ENCODE results near the gene LRP1B. TPM values are rescaled to one million over a fixed set of nuclear protein-coding genes. Genes with fewer than 3 reads are reported as not detected.

The LRP1B gene
- total RNA-seq, 3 donors from 2014 or later: not detected

DNA sequence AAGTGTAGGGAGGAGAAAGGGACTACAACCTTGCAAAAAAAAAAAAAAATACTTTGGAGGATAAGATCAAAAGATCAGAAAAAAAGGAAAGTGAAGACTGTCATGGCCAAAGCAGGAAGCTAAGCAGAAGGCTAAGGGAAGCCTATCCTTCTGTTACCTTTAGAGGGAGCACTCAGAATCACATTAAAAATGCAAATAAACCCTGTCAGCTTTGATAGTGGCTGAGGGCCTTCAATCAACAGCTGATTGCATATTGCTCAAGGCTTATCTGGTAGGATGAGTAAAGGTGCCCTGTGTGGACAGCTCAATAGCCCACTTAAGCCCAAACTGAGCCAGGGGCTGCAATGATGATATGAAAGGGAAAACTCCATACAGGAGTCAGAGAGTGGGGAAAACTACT is 1021.2 kb downstream of the LRP1B start:
- Mint-ChIP-seq H3K36me3 (ENCODE audit: insufficient read depth) (no peaks in the 10 kb centered on the region), H3K9me3 (peaks cover 8% of the 10 kb centered on the region), H3K27me3 (ENCODE audit: low read depth) (no peaks in the 10 kb centered on the region), H3K4me3 (no peak overlapping the region), H3K4me1 (ENCODE audit: low read depth) (no peaks in the 10 kb centered on the region)
- no peak for ATAC-seq
- DNase-seq: no peak

DNA sequence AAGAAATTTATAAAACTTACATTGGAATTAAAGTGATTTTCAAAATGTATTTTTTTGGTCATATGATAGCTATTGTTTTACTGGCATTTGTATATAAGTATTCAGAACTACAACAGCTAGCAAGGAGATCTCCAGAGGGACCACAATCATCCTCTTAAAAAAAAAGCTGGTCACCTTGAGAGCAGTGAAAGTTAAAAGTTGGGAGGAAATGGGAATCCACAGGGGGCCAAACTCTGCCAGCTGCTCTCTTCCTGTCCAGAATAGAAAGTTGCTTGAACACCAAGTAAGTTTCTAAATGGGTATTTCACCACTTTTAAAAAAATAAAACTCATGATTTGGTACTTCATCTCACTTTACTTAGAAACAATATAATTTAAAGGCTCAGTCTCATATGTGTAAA is 1025.1 kb downstream of the LRP1B start:
- H3K36me3 Mint-ChIP-seq (ENCODE audit: insufficient read depth): no peaks in the 10 kb centered on the region
- H3K4me1 Mint-ChIP-seq (ENCODE audit: low read depth): no peaks in the 10 kb centered on the region
- no peak for DNase-seq
- peaks cover 9% of the 10 kb centered on the region for H3K9me3 Mint-ChIP-seq
- no peak for ATAC-seq
- no peaks in the 10 kb centered on the region for H3K27me3 Mint-ChIP-seq (ENCODE audit: low read depth)
- no peak overlapping the region for H3K4me3 Mint-ChIP-seq

GRCh38 chr2:141103216-141103615 is 1027.6 kb downstream of the LRP1B start:
- Mint-ChIP-seq H3K4me3 (no peak overlapping the region), H3K36me3 (ENCODE audit: insufficient read depth) (no peaks in the 10 kb centered on the region), H3K4me1 (ENCODE audit: low read depth) (no peaks in the 10 kb centered on the region), H3K9me3 (peaks cover 6% of the 10 kb centered on the region), H3K27me3 (ENCODE audit: low read depth) (no peaks in the 10 kb centered on the region)
- DNase-seq: no peak
- no peak for ATAC-seq

DNA sequence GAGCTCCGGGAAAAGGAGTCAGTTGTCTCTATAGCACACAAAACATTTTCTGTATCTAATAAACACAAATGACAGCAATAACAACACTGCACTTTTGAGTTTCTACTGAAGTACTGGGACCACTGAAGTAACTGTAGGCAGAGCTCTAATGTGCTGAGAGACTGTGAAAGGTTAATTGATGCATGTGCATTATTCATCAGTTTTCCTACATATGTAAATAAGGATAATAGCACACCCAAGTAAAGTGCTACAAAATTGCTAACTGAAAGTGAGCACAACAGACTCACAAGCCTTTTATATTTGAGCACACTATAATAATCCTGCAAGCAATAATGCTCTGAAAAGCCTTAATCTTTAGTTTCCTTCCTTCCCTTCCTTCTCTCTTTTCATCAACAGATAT is 1051.6 kb downstream of the LRP1B start:
- H3K4me3 Mint-ChIP-seq: no peak overlapping the region
- no peaks in the 10 kb centered on the region for H3K27me3 Mint-ChIP-seq (ENCODE audit: low read depth)
- no peak for ATAC-seq
- H3K4me1 Mint-ChIP-seq (ENCODE audit: low read depth): no peaks in the 10 kb centered on the region
- DNase-seq: no peak
- H3K36me3 Mint-ChIP-seq (ENCODE audit: insufficient read depth): no peaks in the 10 kb centered on the region
- H3K9me3 Mint-ChIP-seq: no peaks in the 10 kb centered on the region

DNA sequence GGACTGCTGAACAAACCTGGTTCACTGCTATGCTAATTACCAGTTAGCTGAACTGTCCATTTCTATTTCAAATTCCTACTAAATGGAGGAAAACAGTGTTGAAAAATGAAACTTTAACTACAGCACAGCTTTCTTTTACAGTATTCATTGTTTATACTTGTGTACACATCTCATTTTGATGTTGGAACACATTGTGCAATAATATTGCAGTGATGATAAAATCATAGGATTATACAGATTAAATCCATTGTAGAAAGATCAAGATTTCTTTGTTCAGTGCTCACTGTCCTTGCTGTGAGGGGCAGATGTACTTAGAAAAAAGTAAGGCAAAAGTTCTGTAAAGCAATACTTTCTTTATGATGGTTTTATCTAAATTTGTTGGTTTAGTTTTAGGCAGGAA is 1055.1 kb downstream of the LRP1B start:
- no peak for ATAC-seq
- Mint-ChIP-seq H3K9me3 (no peaks in the 10 kb centered on the region), H3K27me3 (ENCODE audit: low read depth) (no peaks in the 10 kb centered on the region), H3K4me3 (no peak overlapping the region), H3K36me3 (ENCODE audit: insufficient read depth) (no peaks in the 10 kb centered on the region), H3K4me1 (ENCODE audit: low read depth) (no peaks in the 10 kb centered on the region)
- no peak for DNase-seq

DNA sequence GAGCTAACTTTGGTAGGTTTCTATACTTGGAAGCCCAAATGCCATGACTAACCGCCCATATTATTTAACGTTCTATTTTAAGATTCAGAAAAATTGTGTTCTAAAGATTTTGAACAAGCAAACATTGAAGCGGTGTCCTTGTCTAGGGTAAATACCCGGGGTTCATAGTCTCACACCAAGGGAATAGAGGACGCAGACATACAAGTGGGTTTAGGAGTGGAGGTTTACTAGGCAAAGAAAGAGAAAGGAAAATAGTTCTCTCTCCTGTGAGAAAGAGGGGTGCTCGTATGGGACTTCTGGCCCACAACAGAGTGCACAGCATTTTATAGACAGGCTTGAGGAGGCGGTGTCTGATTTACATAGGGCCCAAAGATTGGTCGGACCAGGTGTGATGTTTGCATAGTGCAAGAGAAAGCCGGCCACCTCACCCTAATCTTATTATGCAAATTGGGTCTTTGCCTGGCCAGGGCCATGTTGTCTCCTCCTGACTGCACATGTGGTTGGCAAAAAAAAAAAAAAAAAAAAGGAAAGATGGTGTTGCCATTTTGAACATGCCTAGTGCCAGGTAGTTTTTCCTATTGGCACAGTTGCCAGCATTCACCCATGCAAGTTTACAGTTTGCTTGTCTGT is 1062.6 kb downstream of the LRP1B start:
- Mint-ChIP-seq H3K36me3 (ENCODE audit: insufficient read depth) (no peaks in the 10 kb centered on the region), H3K27me3 (ENCODE audit: low read depth) (no peaks in the 10 kb centered on the region), H3K4me1 (ENCODE audit: low read depth) (no peaks in the 10 kb centered on the region), H3K9me3 (peaks cover 7% of the 10 kb centered on the region), H3K4me3 (no peak overlapping the region)
- ATAC-seq: no peak
- DNase-seq: no peak

DNA sequence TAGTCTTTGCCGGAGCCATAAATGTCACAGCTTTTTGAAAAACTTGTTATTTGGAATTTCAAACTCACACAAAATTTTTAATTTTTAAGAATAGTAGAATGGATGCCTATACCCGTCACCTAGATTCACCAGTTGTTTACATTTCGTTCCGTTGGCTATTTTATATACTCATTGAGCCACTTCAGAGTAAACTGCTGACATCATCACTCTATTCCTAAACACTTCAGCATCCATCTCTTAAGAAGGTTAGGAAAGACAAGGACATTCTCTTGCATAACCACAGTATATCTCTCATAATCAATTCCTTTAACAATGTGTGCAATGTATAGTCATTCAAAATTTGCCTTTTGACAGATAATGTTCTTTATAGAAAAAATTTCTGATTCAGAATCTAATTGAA is 1065.8 kb downstream of the LRP1B start:
- no peak for ATAC-seq
- no peaks in the 10 kb centered on the region for H3K36me3 Mint-ChIP-seq (ENCODE audit: insufficient read depth)
- H3K27me3 Mint-ChIP-seq (ENCODE audit: low read depth): no peaks in the 10 kb centered on the region
- no peaks in the 10 kb centered on the region for H3K4me1 Mint-ChIP-seq (ENCODE audit: low read depth)
- no peak overlapping the region for H3K4me3 Mint-ChIP-seq
- DNase-seq: no peak
- peaks cover 7% of the 10 kb centered on the region for H3K9me3 Mint-ChIP-seq

DNA sequence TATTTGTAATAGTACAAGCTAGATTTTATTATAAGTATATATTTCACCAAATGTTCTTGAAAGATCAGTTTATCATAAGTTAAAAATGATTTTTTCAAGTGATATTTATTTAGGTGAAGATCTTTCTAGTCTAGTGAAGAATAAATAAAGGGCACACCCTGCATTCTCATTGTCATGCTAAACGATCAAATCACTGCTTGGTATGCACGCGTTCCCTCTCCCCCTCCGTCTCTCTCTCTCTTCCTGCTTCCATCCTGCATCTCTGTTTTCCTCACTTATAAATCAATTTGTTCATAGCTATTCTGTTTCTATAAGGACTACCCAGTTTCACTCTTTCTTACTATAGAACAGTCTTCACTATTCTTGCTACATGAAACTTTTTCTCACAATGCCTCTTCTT is 1067.4 kb downstream of the LRP1B start:
- ATAC-seq (no peak), DNase-seq (no peak)
- H3K4me3 Mint-ChIP-seq: no peak overlapping the region
- no peaks in the 10 kb centered on the region for H3K36me3 Mint-ChIP-seq (ENCODE audit: insufficient read depth)
- H3K9me3 Mint-ChIP-seq: peaks cover 7% of the 10 kb centered on the region
- H3K4me1 Mint-ChIP-seq (ENCODE audit: low read depth): no peaks in the 10 kb centered on the region
- no peaks in the 10 kb centered on the region for H3K27me3 Mint-ChIP-seq (ENCODE audit: low read depth)

DNA sequence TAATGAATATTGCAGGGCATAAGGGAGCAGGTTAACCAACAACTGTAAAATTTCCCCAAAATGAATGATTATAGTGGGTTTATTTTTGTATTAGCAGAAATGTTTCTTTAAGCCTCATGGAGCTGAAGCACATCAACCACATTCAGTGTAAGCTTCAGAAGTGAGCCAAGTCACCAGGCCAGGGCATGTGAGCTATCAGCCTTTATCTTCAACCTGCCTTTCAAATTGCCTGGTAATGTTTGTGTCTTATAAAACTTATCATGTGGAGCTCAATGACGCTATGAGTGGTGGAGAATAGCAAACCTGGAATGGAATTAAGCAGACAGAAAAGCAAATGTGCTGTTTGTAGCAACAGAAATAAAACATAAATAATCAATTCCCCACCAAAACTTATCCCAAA is 1068.4 kb downstream of the LRP1B start:
- H3K27me3 Mint-ChIP-seq (ENCODE audit: low read depth): no peaks in the 10 kb centered on the region
- H3K9me3 Mint-ChIP-seq: peaks cover 7% of the 10 kb centered on the region
- no peak overlapping the region for H3K4me3 Mint-ChIP-seq
- no peaks in the 10 kb centered on the region for H3K4me1 Mint-ChIP-seq (ENCODE audit: low read depth)
- no peaks in the 10 kb centered on the region for H3K36me3 Mint-ChIP-seq (ENCODE audit: insufficient read depth)
- no peak for DNase-seq
- ATAC-seq: no peak

DNA sequence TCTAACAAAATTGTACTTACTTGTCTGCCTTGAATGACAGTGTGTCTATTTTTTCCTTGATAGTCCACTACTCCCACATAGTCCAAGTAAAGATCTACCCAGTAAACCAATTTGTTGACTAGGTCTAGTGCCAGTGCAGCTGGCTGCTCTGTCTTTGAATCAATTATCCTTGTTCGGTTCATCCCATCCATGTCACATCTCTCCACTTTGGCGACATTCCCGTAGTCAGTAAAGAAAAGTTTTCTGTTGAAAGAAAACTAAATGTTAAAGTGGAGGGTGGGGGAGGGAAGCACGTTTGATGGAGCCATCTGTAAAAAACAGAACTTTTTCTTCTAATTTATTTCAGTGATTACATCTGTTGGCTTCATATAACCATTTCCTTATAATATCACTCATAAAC is 1068.8 kb downstream of the LRP1B start:
- H3K36me3 Mint-ChIP-seq (ENCODE audit: insufficient read depth): no peaks in the 10 kb centered on the region
- H3K27me3 Mint-ChIP-seq (ENCODE audit: low read depth): no peaks in the 10 kb centered on the region
- DNase-seq (no peak), ATAC-seq (no peak)
- no peak overlapping the region for H3K4me3 Mint-ChIP-seq
- H3K9me3 Mint-ChIP-seq: peaks cover 7% of the 10 kb centered on the region
- H3K4me1 Mint-ChIP-seq (ENCODE audit: low read depth): no peaks in the 10 kb centered on the region

- ATAC-seq: no peak
- Mint-ChIP-seq H3K4me3 (no peak overlapping the region), H3K27me3 (ENCODE audit: low read depth) (no peaks in the 10 kb centered on the region), H3K36me3 (ENCODE audit: insufficient read depth) (no peaks in the 10 kb centered on the region), H3K9me3 (peaks cover 2% of the 10 kb centered on the region), H3K4me1 (ENCODE audit: low read depth) (no peaks in the 10 kb centered on the region)
- DNase-seq: no peak
These were observed 1072.3 kb downstream of the LRP1B start for GRCh38 chr2:141058556-141058955.

GRCh38 chr2:141055531-141055930 is 1075.3 kb downstream of the LRP1B start:
- H3K36me3 Mint-ChIP-seq (ENCODE audit: insufficient read depth): no peaks in the 10 kb centered on the region
- H3K9me3 Mint-ChIP-seq: peaks cover 8% of the 10 kb centered on the region
- no peak overlapping the region for H3K4me3 Mint-ChIP-seq
- H3K27me3 Mint-ChIP-seq (ENCODE audit: low read depth): no peaks in the 10 kb centered on the region
- DNase-seq (no peak), ATAC-seq (no peak)
- no peaks in the 10 kb centered on the region for H3K4me1 Mint-ChIP-seq (ENCODE audit: low read depth)

GRCh38 chr2:141048951-141049350 is 1081.9 kb downstream of the LRP1B start:
- ATAC-seq (no peak), DNase-seq (no peak)
- H3K36me3 Mint-ChIP-seq (ENCODE audit: insufficient read depth): no peaks in the 10 kb centered on the region
- H3K27me3 Mint-ChIP-seq (ENCODE audit: low read depth): no peaks in the 10 kb centered on the region
- no peak overlapping the region for H3K4me3 Mint-ChIP-seq
- no peaks in the 10 kb centered on the region for H3K4me1 Mint-ChIP-seq (ENCODE audit: low read depth)
- H3K9me3 Mint-ChIP-seq: peaks cover 25% of the 10 kb centered on the region

- H3K4me3 Mint-ChIP-seq: no peak overlapping the region
- H3K36me3 Mint-ChIP-seq (ENCODE audit: insufficient read depth): no peaks in the 10 kb centered on the region
- H3K4me1 Mint-ChIP-seq (ENCODE audit: low read depth): no peaks in the 10 kb centered on the region
- no peak for DNase-seq
- ATAC-seq: no peak
- no peaks in the 10 kb centered on the region for H3K27me3 Mint-ChIP-seq (ENCODE audit: low read depth)
- H3K9me3 Mint-ChIP-seq: peaks cover 13% of the 10 kb centered on the region
These were observed 1089.5 kb downstream of the LRP1B start for GRCh38 chr2:141041281-141041680.

GRCh38 chr2:141038341-141038740 is 1092.5 kb downstream of the LRP1B start:
- H3K4me1 Mint-ChIP-seq (ENCODE audit: low read depth): no peaks in the 10 kb centered on the region

GRCh38 chr2:141037361-141037760 is 1093.5 kb downstream of the LRP1B start:
- Mint-ChIP-seq H3K36me3 (ENCODE audit: insufficient read depth) (no peaks in the 10 kb centered on the region), H3K4me1 (ENCODE audit: low read depth) (no peaks in the 10 kb centered on the region), H3K27me3 (ENCODE audit: low read depth) (no peaks in the 10 kb centered on the region), H3K9me3 (peaks cover 6% of the 10 kb centered on the region), H3K4me3 (no peak overlapping the region)
- ATAC-seq: no peak
- DNase-seq: no peak

More at GRCh38 chr2:141038341-141038740, 1092.5 kb downstream of the LRP1B start:
- no peak overlapping the region for H3K4me3 Mint-ChIP-seq
- peaks cover 10% of the 10 kb centered on the region for H3K9me3 Mint-ChIP-seq
- ATAC-seq (no peak), DNase-seq (no peak)
- no peaks in the 10 kb centered on the region for H3K27me3 Mint-ChIP-seq (ENCODE audit: low read depth)
- no peaks in the 10 kb centered on the region for H3K36me3 Mint-ChIP-seq (ENCODE audit: insufficient read depth)

All from activated T-cell treated with anti-CD3 and anti-CD28 coated beads, Interleukin-2, amount 50 U/mL, for 4 hours (primary cell).